DOHH2 (cell line): ENCODE results near the gene GFER.
A peak's percentile ranks its signal among the peaks of the same experiment; 100 is the strongest.

Source experiments
- H3F3A ChIP-seq: fragments of 200-600 bp; sonication (generic), shearing (Covaris generic); 2 replicates; pipeline ENCODE4 v1.6.0; 2016; ENCODE audit warnings: antibody characterized with exemption, mild to moderate bottlenecking; ENCODE audit not compliant: control insufficient read depth, insufficient read depth
- H3K27ac ChIP-seq: fragments of 200-600 bp; sonication (generic); 2 replicates; pipeline ENCODE4 v1.5.1; 2014; ENCODE audit warnings: low read depth, mild to moderate bottlenecking, low read length, moderate library complexity
- H3K27me3 ChIP-seq: fragments of 200-600 bp; sonication (generic); 2 replicates; pipeline ENCODE4 v1.6.1; 2014; ENCODE audit warnings: mild to moderate bottlenecking, low read length, mixed read lengths; ENCODE audit not compliant: control insufficient read depth
- H3K36me3 ChIP-seq: fragments of 200-600 bp; sonication (generic); 2 replicates; pipeline ENCODE4 v1.6.1; 2014; ENCODE audit warnings: mild to moderate bottlenecking, low read length, moderate library complexity, mixed read lengths; ENCODE audit not compliant: control insufficient read depth
- H3K4me1 ChIP-seq: fragments of 200-600 bp; sonication (generic); 2 replicates; pipeline ENCODE4 v1.6.1; 2014; ENCODE audit warnings: mild to moderate bottlenecking, low read length, mixed read lengths; ENCODE audit not compliant: control insufficient read depth
- H3K4me2 ChIP-seq: fragments of 200-600 bp; sonication (generic); 2 replicates; pipeline ENCODE4 v1.6.0; 2014; ENCODE audit warnings: mild to moderate bottlenecking, low read length, moderate library complexity
- H3K4me3 ChIP-seq: fragments of 200-600 bp; sonication (generic); 2 replicates; pipeline ENCODE4 v1.5.1; 2014; ENCODE audit warnings: mild to moderate bottlenecking, low read length, mixed read lengths
- H3K79me2 ChIP-seq: fragments of 200-600 bp; sonication (generic); 2 replicates; pipeline ENCODE4 v1.6.1; 2014; ENCODE audit warnings: mild to moderate bottlenecking, low read length, mixed read lengths; ENCODE audit not compliant: control insufficient read depth
- H3K9me2 ChIP-seq: fragments of 200-600 bp; sonication (generic); replicated peaks from 2 replicates; pipeline ENCODE4 v1.6.1; 2014; ENCODE audit warnings: mild to moderate bottlenecking, low read length, mixed read lengths; ENCODE audit not compliant: control insufficient read depth
- H3K9me3 ChIP-seq: fragments of 200-600 bp; sonication (generic); 2 replicates; pipeline ENCODE4 v1.6.1; 2014; ENCODE audit warnings: antibody characterized with exemption, low read length, mixed read lengths; ENCODE audit not compliant: control insufficient read depth, insufficient read depth
- H4K20me1 ChIP-seq: fragments of 200-600 bp; sonication (generic); 2 replicates; pipeline ENCODE4 v1.6.0; 2014; ENCODE audit warnings: low read depth, mild to moderate bottlenecking, antibody characterized with exemption, low read length, moderate library complexity; ENCODE audit not compliant: control insufficient read depth, insufficient read depth
- EZH2phosphoT487 ChIP-seq: fragments of 200-600 bp; sonication (generic); IDR thresholded peaks from 2 replicates; pipeline ENCODE4 v1.6.1; 2017; ENCODE audit warnings: borderline replicate concordance, mild to moderate bottlenecking, antibody characterized with exemption, low read length, moderate library complexity, mixed read lengths
- TF ChIP-seq, protein P1 (sequence below): fragments of 200-600 bp; sonication (generic); IDR thresholded peaks from one replicate; pipeline ENCODE4 v1.5.1; 2014; ENCODE audit warnings: antibody characterized with exemption, mild to moderate bottlenecking, low read depth, low read length; ENCODE audit not compliant: poor library complexity, severe bottlenecking

The GFER gene

DNA sequence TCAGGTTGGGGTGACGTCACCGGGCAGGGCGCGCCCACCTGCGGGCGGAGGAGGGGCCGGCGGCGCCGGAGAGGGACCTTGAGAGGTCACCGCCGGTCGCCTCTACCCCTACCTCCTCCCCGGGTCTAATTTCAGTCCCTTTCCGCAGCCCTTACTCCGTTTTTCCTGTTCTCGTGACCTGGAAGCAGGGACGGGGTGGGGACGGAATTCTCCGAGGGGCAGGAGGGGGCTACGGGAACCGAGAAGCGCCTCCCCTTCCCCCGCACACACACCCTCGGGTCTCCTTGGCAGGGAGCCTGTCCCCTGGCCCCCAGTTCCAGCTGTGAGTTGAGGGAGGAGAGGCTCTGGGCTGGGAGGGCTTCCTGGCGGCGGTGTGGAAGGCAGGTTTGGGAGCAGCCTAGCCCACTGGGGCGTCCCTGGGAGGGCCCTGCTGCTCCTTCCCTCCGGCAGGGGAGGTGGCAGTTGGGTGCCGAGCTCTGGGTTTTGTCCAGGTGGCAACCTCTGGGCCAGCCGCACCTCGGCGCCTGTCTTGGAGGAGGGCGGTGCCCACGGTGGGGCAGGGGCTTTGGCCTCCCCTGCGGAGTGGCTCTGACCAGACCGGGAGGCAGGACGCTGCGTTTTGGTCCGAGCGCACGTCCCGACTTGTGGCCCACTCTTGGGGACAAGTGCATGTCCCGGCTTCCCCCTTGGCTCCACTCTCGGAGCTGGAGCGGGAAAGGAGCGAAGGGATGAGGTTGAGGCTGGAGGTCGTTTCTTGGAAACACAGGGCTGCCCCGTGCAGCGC, 6.5 kb downstream of the GFER start:
- Histone ChIP-seq H3K4me3 (peak overlapping the region; percentile 93), H3K36me3 (peaks cover 27% of the 10 kb centered on the region), H3K9me3 (peaks cover 5% of the 10 kb centered on the region; the same call in 1 of the 2 replicates), H3K9me2 (no peaks in the 10 kb centered on the region), H4K20me1 (no peaks in the 10 kb centered on the region), H3K27ac (peak overlapping the region; percentile 77), H3K4me1 (peaks cover 45% of the 10 kb centered on the region), H3K79me2 (peaks cover 4% of the 10 kb centered on the region), H3K4me2 (peak overlapping the region; percentile 100), H3F3A (peaks cover 33% of the 10 kb centered on the region), H3K27me3 (peaks cover 19% of the 10 kb centered on the region)
- TF ChIP-seq EZH2phosphoT487: peak; percentile 56; the same call in 1 of the 2 replicates
- TF ChIP-seq, protein P1, sequence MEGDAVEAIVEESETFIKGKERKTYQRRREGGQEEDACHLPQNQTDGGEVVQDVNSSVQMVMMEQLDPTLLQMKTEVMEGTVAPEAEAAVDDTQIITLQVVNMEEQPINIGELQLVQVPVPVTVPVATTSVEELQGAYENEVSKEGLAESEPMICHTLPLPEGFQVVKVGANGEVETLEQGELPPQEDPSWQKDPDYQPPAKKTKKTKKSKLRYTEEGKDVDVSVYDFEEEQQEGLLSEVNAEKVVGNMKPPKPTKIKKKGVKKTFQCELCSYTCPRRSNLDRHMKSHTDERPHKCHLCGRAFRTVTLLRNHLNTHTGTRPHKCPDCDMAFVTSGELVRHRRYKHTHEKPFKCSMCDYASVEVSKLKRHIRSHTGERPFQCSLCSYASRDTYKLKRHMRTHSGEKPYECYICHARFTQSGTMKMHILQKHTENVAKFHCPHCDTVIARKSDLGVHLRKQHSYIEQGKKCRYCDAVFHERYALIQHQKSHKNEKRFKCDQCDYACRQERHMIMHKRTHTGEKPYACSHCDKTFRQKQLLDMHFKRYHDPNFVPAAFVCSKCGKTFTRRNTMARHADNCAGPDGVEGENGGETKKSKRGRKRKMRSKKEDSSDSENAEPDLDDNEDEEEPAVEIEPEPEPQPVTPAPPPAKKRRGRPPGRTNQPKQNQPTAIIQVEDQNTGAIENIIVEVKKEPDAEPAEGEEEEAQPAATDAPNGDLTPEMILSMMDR: no peak

- Histone ChIP-seq H3K9me2 (no peaks in the 10 kb centered on the region), H3K4me1 (peaks cover 44% of the 10 kb centered on the region), H4K20me1 (no peaks in the 10 kb centered on the region), H3F3A (peaks cover 38% of the 10 kb centered on the region), H3K4me2 (peak overlapping the region; percentile 100), H3K27me3 (peaks cover 19% of the 10 kb centered on the region), H3K9me3 (peaks cover 5% of the 10 kb centered on the region; the same call in 1 of the 2 replicates), H3K27ac (peak overlapping the region; percentile 77), H3K36me3 (peaks cover 24% of the 10 kb centered on the region), H3K4me3 (peak overlapping the region; percentile 93), H3K79me2 (no peaks in the 10 kb centered on the region)
- TF ChIP-seq EZH2phosphoT487: no peak
- TF ChIP-seq, protein P1: no peak
Observed at GRCh38 chr16:1991135-1991551, 7.2 kb downstream of the GFER start.

GRCh38 chr16:1991588-1991947, 7.6 kb downstream of the GFER start:
- no peaks in the 10 kb centered on the region for H4K20me1 ChIP-seq
- peak overlapping the region; percentile 100 for H3K4me2 ChIP-seq
- H3K9me2 ChIP-seq: no peaks in the 10 kb centered on the region
- H3K4me3 ChIP-seq: peak overlapping the region; percentile 93
- no peak for TF ChIP-seq EZH2phosphoT487
- TF ChIP-seq, protein P1: no peak
- peaks cover 44% of the 10 kb centered on the region for H3K4me1 ChIP-seq
- peaks cover 19% of the 10 kb centered on the region for H3K27me3 ChIP-seq
- H3K36me3 ChIP-seq: peaks cover 21% of the 10 kb centered on the region
- H3K9me3 ChIP-seq: peaks cover 5% of the 10 kb centered on the region; the same call in 1 of the 2 replicates
- peaks cover 40% of the 10 kb centered on the region for H3F3A ChIP-seq
- H3K79me2 ChIP-seq: no peaks in the 10 kb centered on the region
- peak overlapping the region; percentile 77 for H3K27ac ChIP-seq
